GM12872 (cell line): ENCODE results near the gene DICER1.

Source experiments
- CTCF ChIP-seq: IDR thresholded peaks from 3 replicates; pipeline ENCODE4 v1.5.1; 2011; ENCODE audit warnings: low read depth, mild to moderate bottlenecking, low read length, moderate library complexity; ENCODE audit not compliant: insufficient read depth

The DICER1 gene

GRCh38 chr14:95072310-95072905 lies 84.9 kb downstream of the DICER1 start:
- no peak for TF ChIP-seq CTCF

- no peak for TF ChIP-seq CTCF
Observed at GRCh38 chr14:95071649-95072280, 85.6 kb downstream of the DICER1 start.

- no peak for TF ChIP-seq CTCF
Observed at GRCh38 chr14:95070748-95071435, 86.4 kb downstream of the DICER1 start.

GRCh38 chr14:95069547-95069946 lies 87.8 kb downstream of the DICER1 start:
- TF ChIP-seq CTCF = no peak

- TF ChIP-seq CTCF = no peak
Observed at GRCh38 chr14:95069018-95069417, 88.3 kb downstream of the DICER1 start.

GRCh38 chr14:95068521-95068920 lies 88.8 kb downstream of the DICER1 start:
- no peak for TF ChIP-seq CTCF

- no peak for TF ChIP-seq CTCF
Observed at GRCh38 chr14:95068080-95068479, 89.2 kb downstream of the DICER1 start.
